ENCODE measurements around the gene BAAT. TPM values are rescaled to one million over a fixed set of nuclear protein-coding genes. Genes with fewer than 3 reads are reported as not detected.

BAAT gene
- total and polyA plus RNA-seq, 2 of the 13 experiments (the other 11 are each of a cell fraction or from before 2014, with no cell fraction given): 0.71 to 7.9 TPM

DNA sequence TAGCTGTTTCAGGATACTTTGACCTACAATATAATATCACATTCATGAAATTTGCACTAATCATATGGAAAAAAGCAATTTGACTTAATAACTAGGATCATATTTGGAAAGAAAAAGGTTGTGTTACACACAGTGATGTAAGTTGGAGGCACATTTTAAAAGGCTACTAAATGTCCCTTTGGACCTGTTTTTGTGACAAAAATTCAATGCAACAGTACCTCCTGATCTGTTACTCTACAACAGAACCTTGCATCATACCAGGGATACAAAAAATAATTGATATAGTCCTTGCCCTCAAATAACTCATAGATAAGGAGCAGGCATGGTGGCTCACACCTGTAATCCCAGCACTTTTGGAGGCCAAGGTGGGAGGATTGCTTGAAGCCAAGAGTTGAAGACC is 67.1 kb downstream of the BAAT start:
- Histone ChIP-seq H3K4me1 (ENCODE audit: insufficient read depth, low read length) (peaks cover 77% of the 10 kb centered on the region), H3K79me2 (ENCODE audit: insufficient read depth, low read length) (no peaks in the 10 kb centered on the region), H3K4me2 (ENCODE audit: low read depth, low read length) (no peak overlapping the region), H3K27me3 (ENCODE audit: control insufficient read depth in 1 of 2, insufficient read depth in 2 of 2, low read length in 2 of 2) (no peaks in the 10 kb centered on the region), H3K36me3 (replicated peaks in 1 of 2; ENCODE audit: control insufficient read depth in 1 of 2, insufficient read depth in 2 of 2, low read length in 2 of 2) (peaks cover 0 to 2% of the 10 kb centered on the region in 2 experiments; a peak in 4 of 5 replicates), H3K9me3 (ENCODE audit: low read length) (no peaks in the 10 kb centered on the region), H2AFZ (ENCODE audit: low read length) (no peak overlapping the region), H4K20me1 (ENCODE audit: insufficient read depth, low read length) (no peaks in the 10 kb centered on the region), H3K27ac (ENCODE audit: extremely low read length, insufficient read depth, low read length) (peak overlapping the region; percentile 87), H3K4me3 (replicated peaks in 1 of 3; ENCODE audit: insufficient read depth in 1 of 3, low read depth in 2 of 3, low read length in 3 of 3) (no peak overlapping the region), H3K9ac (ENCODE audit: insufficient read depth, low read depth, low read length) (no peak overlapping the region)
- in situ Hi-C loops (cut with HindIII; ENCODE audit: extremely low pct_ligation_motif_present, low pct_unique_long_range_greater_than_20kb) (loop anchor here (5.0 kb wide), 1 partner anchor 125 kb away; no protein-coding TSS in a partner anchor), intact Hi-C loops (cut with micrococcal nuclease; ENCODE audit: unreplicated experiment) (loop anchor here (10.0 kb wide), 1 partner anchor 217 kb away; the partner anchor contains the start of gene RNF20)
- BruUV-seq (replicated peaks): no TSS peak
- DNase-seq (ENCODE audit: low spot score) (no peak), FAIRE-seq (no peak), ATAC-seq (no peak)
- CTCF ChIA-PET (ENCODE audit: low intra/inter-chr PET ratio, low total read pairs): interaction anchor here (4.6 kb wide), 1 partner anchor 69 kb away, joined by 65 read pairs; no protein-coding TSS in a partner anchor
- POLR2A ChIA-PET: interaction anchor here (2.6 kb wide), 1 partner anchor 8 kb away, joined by 75 read pairs; no protein-coding TSS in a partner anchor
- 0 out of 2 replicates have a peak, but pooled peaks have one; percentile 17 for TF ChIP-seq CEBPB (IDR thresholded peaks at IDR 0.05; ENCODE audit: borderline replicate concordance, low read depth, low read length)
- TF ChIP-seq SYNCRIP (IDR thresholded peaks at IDR 0.05; ENCODE audit: insufficient read depth, low read depth, low read length): no peak
- no peak for TF ChIP-seq FOXJ3 (CRISPR knock-in tag; IDR thresholded peaks at IDR 0.05; ENCODE audit: borderline replicate concordance)
- no peak for TF ChIP-seq ZNF441 (CRISPR knock-in tag; IDR thresholded peaks at IDR 0.05; ENCODE audit: borderline replicate concordance)
- TF ChIP-seq ZBTB7A (CRISPR knock-in tag; IDR thresholded peaks at IDR 0.05): no peak
- no peak for TF ChIP-seq ZNF788 (CRISPR knock-in tag; IDR thresholded peaks at IDR 0.05; ENCODE audit: borderline replicate concordance)
- TF ChIP-seq, protein P1, sequence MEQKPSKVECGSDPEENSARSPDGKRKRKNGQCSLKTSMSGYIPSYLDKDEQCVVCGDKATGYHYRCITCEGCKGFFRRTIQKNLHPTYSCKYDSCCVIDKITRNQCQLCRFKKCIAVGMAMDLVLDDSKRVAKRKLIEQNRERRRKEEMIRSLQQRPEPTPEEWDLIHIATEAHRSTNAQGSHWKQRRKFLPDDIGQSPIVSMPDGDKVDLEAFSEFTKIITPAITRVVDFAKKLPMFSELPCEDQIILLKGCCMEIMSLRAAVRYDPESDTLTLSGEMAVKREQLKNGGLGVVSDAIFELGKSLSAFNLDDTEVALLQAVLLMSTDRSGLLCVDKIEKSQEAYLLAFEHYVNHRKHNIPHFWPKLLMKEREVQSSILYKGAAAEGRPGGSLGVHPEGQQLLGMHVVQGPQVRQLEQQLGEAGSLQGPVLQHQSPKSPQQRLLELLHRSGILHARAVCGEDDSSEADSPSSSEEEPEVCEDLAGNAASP (CRISPR knock-in tag; IDR thresholded peaks at IDR 0.05; ENCODE audit: borderline replicate concordance): no peak
- no peak for TF ChIP-seq SOX6 (IDR thresholded peaks at IDR 0.05)
- peak; percentile 34; the same call in 1 of the 2 replicates for TF ChIP-seq SOX6 (CRISPR knock-in tag; IDR thresholded peaks at IDR 0.05)
- no peak for TF ChIP-seq ATM (IDR thresholded peaks at IDR 0.05; ENCODE audit: borderline replicate concordance)
- TF ChIP-seq, protein P2, sequence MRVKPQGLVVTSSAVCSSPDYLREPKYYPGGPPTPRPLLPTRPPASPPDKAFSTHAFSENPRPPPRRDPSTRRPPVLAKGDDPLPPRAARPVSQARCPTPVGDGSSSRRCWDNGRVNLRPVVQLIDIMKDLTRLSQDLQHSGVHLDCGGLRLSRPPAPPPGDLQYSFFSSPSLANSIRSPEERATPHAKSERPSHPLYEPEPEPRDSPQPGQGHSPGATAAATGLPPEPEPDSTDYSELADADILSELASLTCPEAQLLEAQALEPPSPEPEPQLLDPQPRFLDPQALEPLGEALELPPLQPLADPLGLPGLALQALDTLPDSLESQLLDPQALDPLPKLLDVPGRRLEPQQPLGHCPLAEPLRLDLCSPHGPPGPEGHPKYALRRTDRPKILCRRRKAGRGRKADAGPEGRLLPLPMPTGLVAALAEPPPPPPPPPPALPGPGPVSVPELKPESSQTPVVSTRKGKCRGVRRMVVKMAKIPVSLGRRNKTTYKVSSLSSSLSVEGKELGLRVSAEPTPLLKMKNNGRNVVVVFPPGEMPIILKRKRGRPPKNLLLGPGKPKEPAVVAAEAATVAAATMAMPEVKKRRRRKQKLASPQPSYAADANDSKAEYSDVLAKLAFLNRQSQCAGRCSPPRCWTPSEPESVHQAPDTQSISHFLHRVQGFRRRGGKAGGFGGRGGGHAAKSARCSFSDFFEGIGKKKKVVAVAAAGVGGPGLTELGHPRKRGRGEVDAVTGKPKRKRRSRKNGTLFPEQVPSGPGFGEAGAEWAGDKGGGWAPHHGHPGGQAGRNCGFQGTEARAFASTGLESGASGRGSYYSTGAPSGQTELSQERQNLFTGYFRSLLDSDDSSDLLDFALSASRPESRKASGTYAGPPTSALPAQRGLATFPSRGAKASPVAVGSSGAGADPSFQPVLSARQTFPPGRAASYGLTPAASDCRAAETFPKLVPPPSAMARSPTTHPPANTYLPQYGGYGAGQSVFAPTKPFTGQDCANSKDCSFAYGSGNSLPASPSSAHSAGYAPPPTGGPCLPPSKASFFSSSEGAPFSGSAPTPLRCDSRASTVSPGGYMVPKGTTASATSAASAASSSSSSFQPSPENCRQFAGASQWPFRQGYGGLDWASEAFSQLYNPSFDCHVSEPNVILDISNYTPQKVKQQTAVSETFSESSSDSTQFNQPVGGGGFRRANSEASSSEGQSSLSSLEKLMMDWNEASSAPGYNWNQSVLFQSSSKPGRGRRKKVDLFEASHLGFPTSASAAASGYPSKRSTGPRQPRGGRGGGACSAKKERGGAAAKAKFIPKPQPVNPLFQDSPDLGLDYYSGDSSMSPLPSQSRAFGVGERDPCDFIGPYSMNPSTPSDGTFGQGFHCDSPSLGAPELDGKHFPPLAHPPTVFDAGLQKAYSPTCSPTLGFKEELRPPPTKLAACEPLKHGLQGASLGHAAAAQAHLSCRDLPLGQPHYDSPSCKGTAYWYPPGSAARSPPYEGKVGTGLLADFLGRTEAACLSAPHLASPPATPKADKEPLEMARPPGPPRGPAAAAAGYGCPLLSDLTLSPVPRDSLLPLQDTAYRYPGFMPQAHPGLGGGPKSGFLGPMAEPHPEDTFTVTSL (CRISPR knock-in tag; IDR thresholded peaks at IDR 0.05; ENCODE audit: borderline replicate concordance): no peak
- no peak for TF ChIP-seq ZNF567 (CRISPR knock-in tag; IDR thresholded peaks at IDR 0.05; ENCODE audit: borderline replicate concordance)
- TF ChIP-seq TFDP2 (CRISPR knock-in tag; IDR thresholded peaks at IDR 0.05): no peak
- no peak for TF ChIP-seq ZNF34 (CRISPR knock-in tag; IDR thresholded peaks at IDR 0.05; ENCODE audit: borderline replicate concordance)
- TF ChIP-seq ZNF644 (CRISPR knock-in tag; IDR thresholded peaks at IDR 0.05; ENCODE audit: low read depth): no peak
- TF ChIP-seq THAP11 (CRISPR knock-in tag; IDR thresholded peaks at IDR 0.05): no peak
- no peak for TF ChIP-seq ZFY (CRISPR knock-in tag; IDR thresholded peaks at IDR 0.05)
- no peak for TF ChIP-seq NFKB2 (CRISPR knock-in tag; IDR thresholded peaks at IDR 0.05; ENCODE audit: borderline replicate concordance)

All from HepG2 (cell line).